ENCODE data around the gene DOK7.

The DOK7 gene

DNA sequence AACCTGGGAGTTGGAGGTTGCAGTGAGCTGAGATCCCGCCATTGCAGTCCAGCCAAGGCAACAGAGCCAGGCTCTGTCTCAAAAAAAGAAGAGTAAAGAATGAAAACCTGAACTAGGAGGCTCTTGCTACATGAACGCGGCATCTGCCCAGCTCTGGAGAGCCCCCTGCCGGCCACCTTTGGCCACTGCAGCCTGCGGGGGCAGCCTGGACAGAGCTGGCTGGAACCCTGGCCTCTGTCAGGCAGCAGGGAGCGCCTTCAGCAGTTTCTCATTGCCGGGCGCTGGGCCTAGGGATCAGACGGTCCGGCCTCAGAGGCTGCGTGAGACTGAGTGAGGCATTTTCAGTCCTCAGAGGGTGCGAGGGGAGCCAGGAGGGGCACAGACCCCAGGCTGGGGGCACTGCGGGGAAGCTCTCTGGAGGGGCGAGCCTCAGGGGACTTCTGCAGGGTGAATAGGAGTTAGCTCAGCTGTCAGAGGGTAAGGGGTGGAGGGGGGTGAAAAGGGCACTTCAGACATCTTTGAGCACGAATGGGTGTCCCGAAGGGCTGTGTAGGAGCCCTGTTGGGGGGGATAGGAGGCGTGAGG, 17.5 kb downstream of the DOK7 start:
- H3K4me3 ChIP-seq (ENCODE audit: low read depth in 1 of 5, low read length in 5 of 5): no peak overlapping the region
- H3K27me3 ChIP-seq (ENCODE audit: control insufficient read depth in 5 of 5, insufficient read depth in 4 of 5, low read length in 5 of 5): peaks cover 40 to 69% (median 50%) of the 10 kb centered on the region in 5 donors
- no peaks in the 10 kb centered on the region for H3K36me3 ChIP-seq (ENCODE audit: control insufficient read depth in 5 of 5, insufficient read depth in 5 of 5, low read length in 5 of 5)
- peaks cover 0 to 22% (median 10%) of the 10 kb centered on the region in 5 donors for H3K4me1 ChIP-seq (ENCODE audit: control insufficient read depth in 5 of 5, insufficient read depth in 5 of 5, low read length in 5 of 5)
- H3K9ac ChIP-seq (ENCODE audit: low read length in 5 of 5): no peak overlapping the region
- H3K9me3 ChIP-seq (ENCODE audit: control insufficient read depth in 5 of 5, low read length in 5 of 5): no peaks in the 10 kb centered on the region
- no peak overlapping the region for H3K27ac ChIP-seq (ENCODE audit: low read depth, low read length)

DNA sequence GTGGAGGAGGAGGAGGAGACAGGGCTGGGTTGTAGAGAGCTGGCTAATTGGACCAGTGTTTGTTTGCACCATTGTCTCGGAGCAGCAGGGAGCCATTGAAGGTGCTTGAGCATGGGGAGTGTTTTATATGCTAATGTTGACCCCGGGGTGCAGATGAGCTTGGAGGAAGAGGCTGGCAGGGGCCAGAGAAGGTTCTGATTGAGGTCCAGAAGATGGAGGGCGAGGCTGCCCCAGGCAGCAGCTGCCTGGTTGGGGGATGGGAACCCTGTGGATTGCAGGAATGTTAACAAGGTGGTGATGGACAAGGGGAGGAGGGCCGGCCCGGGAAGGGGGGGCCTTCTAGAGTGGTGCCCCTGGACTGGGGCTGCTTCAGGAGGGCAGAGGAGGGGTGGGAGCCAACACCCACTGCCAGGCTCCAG, 18.0 kb downstream of the DOK7 start:
- no peak overlapping the region for H3K27ac ChIP-seq (ENCODE audit: low read depth, low read length)
- H3K4me3 ChIP-seq (ENCODE audit: low read depth in 1 of 5, low read length in 5 of 5): no peak overlapping the region
- no peaks in the 10 kb centered on the region for H3K9me3 ChIP-seq (ENCODE audit: control insufficient read depth in 5 of 5, low read length in 5 of 5)
- no peaks in the 10 kb centered on the region for H3K36me3 ChIP-seq (ENCODE audit: control insufficient read depth in 5 of 5, insufficient read depth in 5 of 5, low read length in 5 of 5)
- H3K27me3 ChIP-seq (ENCODE audit: control insufficient read depth in 5 of 5, insufficient read depth in 4 of 5, low read length in 5 of 5): peaks cover 42 to 72% (median 52%) of the 10 kb centered on the region in 5 donors
- H3K4me1 ChIP-seq (ENCODE audit: control insufficient read depth in 5 of 5, insufficient read depth in 5 of 5, low read length in 5 of 5): peaks cover 0 to 22% (median 10%) of the 10 kb centered on the region in 5 donors
- H3K9ac ChIP-seq (ENCODE audit: low read length in 5 of 5): no peak overlapping the region

DNA sequence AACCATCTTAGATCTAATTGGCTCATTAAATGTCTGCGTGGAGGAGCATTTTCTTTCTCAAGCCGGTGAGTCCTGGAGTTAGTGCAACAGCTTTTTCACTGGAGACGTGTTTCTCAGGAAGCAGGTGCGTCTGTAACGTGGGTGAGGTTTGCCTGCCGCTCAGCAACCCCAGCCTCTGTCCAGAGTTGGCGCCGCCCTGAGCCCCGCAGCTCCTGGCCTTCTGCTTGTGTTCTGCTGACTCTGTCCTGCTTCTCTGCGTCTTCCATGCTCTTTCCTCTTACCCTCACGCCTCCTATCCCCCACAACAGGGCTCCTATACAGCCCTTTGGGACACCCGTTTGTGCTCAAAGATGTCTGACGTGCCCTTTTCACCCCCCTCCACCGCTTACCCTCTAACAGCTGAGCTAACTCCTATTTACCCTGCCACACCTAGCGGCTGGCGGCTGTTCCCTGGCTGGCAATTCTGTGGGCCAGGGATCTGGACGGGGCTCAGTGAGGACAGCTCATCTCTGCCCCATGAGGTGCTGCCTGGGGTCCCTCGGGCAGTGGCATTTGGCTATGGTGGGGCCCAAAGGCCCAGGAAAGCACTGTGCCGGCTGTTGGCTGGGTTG, 18.8 kb downstream of the DOK7 start:
- Histone ChIP-seq H3K27ac (ENCODE audit: low read depth, low read length) (no peak overlapping the region), H3K27me3 (ENCODE audit: control insufficient read depth in 5 of 5, insufficient read depth in 4 of 5, low read length in 5 of 5) (peaks cover 41 to 77% (median 52%) of the 10 kb centered on the region in 5 donors), H3K9ac (ENCODE audit: low read length in 5 of 5) (no peak overlapping the region), H3K9me3 (ENCODE audit: control insufficient read depth in 5 of 5, low read length in 5 of 5) (no peaks in the 10 kb centered on the region), H3K4me3 (ENCODE audit: low read depth in 1 of 5, low read length in 5 of 5) (no peak overlapping the region), H3K36me3 (ENCODE audit: control insufficient read depth in 5 of 5, insufficient read depth in 5 of 5, low read length in 5 of 5) (no peaks in the 10 kb centered on the region), H3K4me1 (ENCODE audit: control insufficient read depth in 5 of 5, insufficient read depth in 5 of 5, low read length in 5 of 5) (peaks cover 0 to 22% (median 10%) of the 10 kb centered on the region in 5 donors)

DNA sequence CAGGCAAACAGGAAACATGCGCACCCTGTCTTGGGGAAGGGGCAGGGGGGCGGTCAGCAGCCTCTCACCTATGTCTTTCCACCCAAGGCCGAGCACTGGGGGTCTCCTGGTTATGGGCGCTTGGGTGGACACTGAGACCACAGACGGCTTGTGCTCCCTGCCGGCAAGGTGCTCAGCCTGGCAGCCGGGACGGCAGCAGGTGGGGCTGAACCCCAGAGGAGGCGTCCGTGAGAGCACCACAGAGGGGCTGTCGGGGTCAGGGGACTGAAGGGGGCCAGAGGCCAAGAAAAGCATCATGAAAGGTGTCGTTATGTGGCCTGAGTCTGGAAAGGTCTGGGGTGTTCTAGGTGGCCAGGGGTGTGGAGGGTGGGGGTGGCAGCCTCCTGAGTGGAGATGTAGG, 19.6 kb downstream of the DOK7 start:
- H3K4me3 ChIP-seq (ENCODE audit: low read depth in 1 of 5, low read length in 5 of 5): no peak overlapping the region
- H3K4me1 ChIP-seq (ENCODE audit: control insufficient read depth in 5 of 5, insufficient read depth in 5 of 5, low read length in 5 of 5): peaks cover 0 to 22% (median 10%) of the 10 kb centered on the region in 5 donors
- H3K36me3 ChIP-seq (ENCODE audit: control insufficient read depth in 5 of 5, insufficient read depth in 5 of 5, low read length in 5 of 5): no peaks in the 10 kb centered on the region
- no peak overlapping the region for H3K27ac ChIP-seq (ENCODE audit: low read depth, low read length)
- no peak overlapping the region for H3K9ac ChIP-seq (ENCODE audit: low read length in 5 of 5)
- no peaks in the 10 kb centered on the region for H3K9me3 ChIP-seq (ENCODE audit: control insufficient read depth in 5 of 5, low read length in 5 of 5)
- peaks cover 36 to 76% (median 60%) of the 10 kb centered on the region in 5 donors for H3K27me3 ChIP-seq (ENCODE audit: control insufficient read depth in 5 of 5, insufficient read depth in 4 of 5, low read length in 5 of 5)

DNA sequence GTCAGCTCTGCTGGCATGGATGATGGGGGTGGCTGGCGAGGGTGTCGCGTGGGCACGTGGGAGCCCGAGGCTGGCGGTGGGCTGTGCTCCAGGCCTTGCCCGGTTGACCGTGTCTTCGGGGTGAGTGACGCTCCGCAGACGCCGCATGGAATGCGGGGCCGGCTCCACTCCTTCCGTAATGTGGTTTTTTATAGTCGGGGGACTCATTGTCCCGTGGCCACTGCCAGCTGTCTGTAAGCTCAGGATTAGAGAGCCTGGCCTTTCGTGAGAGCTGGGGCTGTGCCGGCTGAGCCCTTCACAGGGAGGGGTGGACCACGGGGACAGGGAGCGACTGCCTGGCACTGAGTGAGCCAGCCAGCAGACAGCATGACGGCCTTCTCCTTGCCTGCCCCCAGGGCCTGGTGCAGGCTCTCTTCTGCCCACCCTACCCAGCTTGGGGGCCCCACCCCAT, 20.4 kb downstream of the DOK7 start:
- H3K27me3 ChIP-seq (ENCODE audit: control insufficient read depth in 5 of 5, insufficient read depth in 4 of 5, low read length in 5 of 5): peaks cover 35 to 75% (median 63%) of the 10 kb centered on the region in 5 donors

DNA sequence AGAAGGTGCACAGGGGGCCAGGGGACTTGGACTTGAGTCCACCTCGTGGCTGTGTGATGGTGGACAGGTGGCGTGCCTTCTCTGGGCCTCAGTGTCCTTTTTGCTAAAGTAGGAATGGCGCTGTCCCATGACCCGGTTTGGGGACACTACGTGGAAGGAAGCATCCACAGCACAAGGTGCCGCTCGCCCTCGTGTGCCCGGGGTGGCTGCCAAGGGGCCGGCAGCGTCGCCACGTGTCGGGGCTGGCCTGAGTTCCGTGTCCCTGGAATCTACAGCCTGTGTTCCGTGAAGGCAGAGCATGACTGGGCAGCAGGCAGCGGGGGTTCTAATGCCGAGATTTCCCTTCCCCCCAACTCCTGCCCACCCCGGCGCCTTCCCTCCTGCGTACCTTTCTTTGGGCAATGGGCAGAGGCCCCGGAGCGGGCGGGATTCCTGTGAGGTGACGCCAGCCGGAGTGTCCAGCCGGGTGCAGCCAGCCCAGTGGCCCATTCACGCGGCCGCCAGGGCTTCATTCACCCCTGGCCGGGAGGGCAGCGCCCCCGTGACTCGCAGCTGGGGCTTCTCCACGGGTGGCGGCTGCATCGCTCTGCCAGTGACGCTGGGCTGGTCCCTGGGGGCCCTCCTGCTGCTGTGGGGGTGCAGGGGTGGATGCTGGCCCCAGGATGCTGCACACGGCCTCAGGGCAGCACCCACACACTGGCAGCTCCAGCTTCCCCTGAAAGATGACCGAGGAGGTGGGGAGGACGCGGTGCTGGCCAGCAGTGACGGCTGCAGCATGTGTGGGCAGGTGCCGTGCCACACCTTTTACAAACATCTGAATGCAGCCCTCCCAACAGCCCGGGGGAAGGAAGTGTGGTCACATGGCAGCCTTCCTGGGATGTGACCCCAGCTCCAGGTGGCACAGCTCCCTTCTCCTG, 21.2 kb downstream of the DOK7 start:
- Histone ChIP-seq H3K27me3 (ENCODE audit: control insufficient read depth in 5 of 5, insufficient read depth in 4 of 5, low read length in 5 of 5) (peaks cover 35 to 79% (median 61%) of the 10 kb centered on the region in 5 donors), H3K36me3 (ENCODE audit: control insufficient read depth in 5 of 5, insufficient read depth in 5 of 5, low read length in 5 of 5) (no peaks in the 10 kb centered on the region), H3K9me3 (ENCODE audit: control insufficient read depth in 5 of 5, low read length in 5 of 5) (no peaks in the 10 kb centered on the region), H3K4me3 (ENCODE audit: low read depth in 1 of 5, low read length in 5 of 5) (peak overlapping the region in 1 of 5 donors; percentile 16), H3K27ac (ENCODE audit: low read depth, low read length) (no peak overlapping the region), H3K4me1 (ENCODE audit: control insufficient read depth in 5 of 5, insufficient read depth in 5 of 5, low read length in 5 of 5) (peaks cover 0 to 22% (median 10%) of the 10 kb centered on the region in 5 donors), H3K9ac (ENCODE audit: low read length in 5 of 5) (no peak overlapping the region)

More for the DNA sequence above, 20.4 kb downstream of the DOK7 start:
- H3K9ac ChIP-seq (ENCODE audit: low read length in 5 of 5): no peak overlapping the region
- no peaks in the 10 kb centered on the region for H3K9me3 ChIP-seq (ENCODE audit: control insufficient read depth in 5 of 5, low read length in 5 of 5)
- no peak overlapping the region for H3K4me3 ChIP-seq (ENCODE audit: low read depth in 1 of 5, low read length in 5 of 5)
- H3K36me3 ChIP-seq (ENCODE audit: control insufficient read depth in 5 of 5, insufficient read depth in 5 of 5, low read length in 5 of 5): no peaks in the 10 kb centered on the region
- H3K4me1 ChIP-seq (ENCODE audit: control insufficient read depth in 5 of 5, insufficient read depth in 5 of 5, low read length in 5 of 5): peaks cover 0 to 22% (median 10%) of the 10 kb centered on the region in 5 donors
- no peak overlapping the region for H3K27ac ChIP-seq (ENCODE audit: low read depth, low read length)

DNA sequence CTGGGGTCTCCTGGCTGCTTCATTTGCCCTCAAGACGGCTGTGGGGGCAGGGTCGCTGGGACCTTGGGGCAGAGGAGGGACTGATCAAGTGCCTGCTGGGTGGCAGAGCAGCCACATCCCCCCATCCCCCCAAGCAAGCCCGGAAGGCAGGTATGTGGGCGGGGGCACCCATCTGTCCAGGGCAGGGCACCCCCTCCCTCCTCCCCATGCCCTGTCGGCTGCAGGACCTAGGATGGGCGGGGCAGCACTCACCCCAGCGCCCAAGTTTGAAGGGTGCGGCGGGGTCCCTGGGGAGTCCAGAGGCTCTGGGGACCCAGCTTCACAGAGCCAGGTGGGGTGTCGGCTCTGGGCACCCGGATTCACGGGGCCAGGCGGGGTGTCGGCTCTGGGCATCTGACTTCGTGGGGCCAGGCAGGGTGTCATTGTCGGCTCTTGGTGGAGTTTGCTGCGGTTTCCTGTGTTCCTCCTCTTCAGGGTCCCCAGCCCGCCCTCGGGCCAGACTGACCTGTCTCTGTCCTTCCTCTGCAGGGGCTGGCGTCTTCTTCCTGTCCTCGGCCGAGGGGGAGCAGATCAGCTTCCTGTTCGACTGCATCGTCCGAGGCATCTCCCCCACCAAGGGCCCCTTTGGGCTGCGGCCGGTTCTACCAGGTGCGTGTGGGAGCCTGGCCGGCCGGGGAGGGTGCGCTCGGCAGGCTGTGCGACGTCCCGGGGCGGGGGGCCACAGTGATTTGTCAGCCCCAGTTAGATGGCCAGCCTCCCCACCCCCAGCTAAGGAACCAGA, 22.1 kb downstream of the DOK7 start:
- Histone ChIP-seq H3K27ac (ENCODE audit: low read depth, low read length) (no peak overlapping the region), H3K9ac (ENCODE audit: low read length in 5 of 5) (no peak overlapping the region), H3K36me3 (ENCODE audit: control insufficient read depth in 5 of 5, insufficient read depth in 5 of 5, low read length in 5 of 5) (no peaks in the 10 kb centered on the region), H3K4me1 (ENCODE audit: control insufficient read depth in 5 of 5, insufficient read depth in 5 of 5, low read length in 5 of 5) (peaks cover 0 to 22% (median 10%) of the 10 kb centered on the region in 5 donors), H3K4me3 (ENCODE audit: low read depth in 1 of 5, low read length in 5 of 5) (no peak overlapping the region), H3K27me3 (ENCODE audit: control insufficient read depth in 5 of 5, insufficient read depth in 4 of 5, low read length in 5 of 5) (peaks cover 35 to 82% (median 58%) of the 10 kb centered on the region in 5 donors), H3K9me3 (ENCODE audit: control insufficient read depth in 5 of 5, low read length in 5 of 5) (no peaks in the 10 kb centered on the region)

DNA sequence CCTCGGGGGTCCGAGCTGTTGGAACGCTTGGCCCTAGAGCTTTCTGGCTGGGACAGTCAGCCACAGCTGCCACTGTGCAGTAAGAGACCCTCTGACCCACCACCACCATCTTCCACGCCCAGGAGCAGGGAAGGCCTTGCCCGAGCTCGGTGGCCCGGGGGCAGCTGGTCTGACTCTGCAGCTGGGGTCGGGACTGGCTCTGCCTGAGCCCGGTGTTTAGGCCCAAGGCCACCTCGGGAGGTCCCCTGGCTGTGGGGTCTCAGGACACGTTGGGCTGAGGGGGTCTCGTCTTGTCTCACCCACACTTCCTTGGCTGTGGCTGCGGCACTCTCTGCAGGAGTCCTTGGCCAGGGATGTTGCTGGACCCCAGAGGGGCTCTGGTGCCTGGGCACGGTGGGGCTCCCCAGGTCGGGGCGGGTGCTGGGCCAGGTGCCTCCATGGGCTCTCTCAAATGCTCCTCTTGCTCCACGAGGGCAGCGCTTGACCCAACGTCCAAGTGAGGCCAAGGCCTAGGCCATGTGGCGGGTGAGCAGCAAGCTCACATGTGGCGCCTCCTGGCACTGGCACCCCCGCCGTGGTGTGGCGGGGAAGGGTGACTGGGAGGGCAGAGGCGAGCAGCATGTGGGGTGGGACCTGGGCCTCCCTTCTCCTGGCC, 22.9 kb downstream of the DOK7 start:
- no peaks in the 10 kb centered on the region for H3K9me3 ChIP-seq (ENCODE audit: control insufficient read depth in 5 of 5, low read length in 5 of 5)
- no peak overlapping the region for H3K9ac ChIP-seq (ENCODE audit: low read length in 5 of 5)
- no peaks in the 10 kb centered on the region for H3K36me3 ChIP-seq (ENCODE audit: control insufficient read depth in 5 of 5, insufficient read depth in 5 of 5, low read length in 5 of 5)
- peaks cover 0 to 22% (median 10%) of the 10 kb centered on the region in 5 donors for H3K4me1 ChIP-seq (ENCODE audit: control insufficient read depth in 5 of 5, insufficient read depth in 5 of 5, low read length in 5 of 5)
- H3K27me3 ChIP-seq (ENCODE audit: control insufficient read depth in 5 of 5, insufficient read depth in 4 of 5, low read length in 5 of 5): peaks cover 31 to 83% (median 58%) of the 10 kb centered on the region in 5 donors
- no peak overlapping the region for H3K4me3 ChIP-seq (ENCODE audit: low read depth in 1 of 5, low read length in 5 of 5)
- H3K27ac ChIP-seq (ENCODE audit: low read depth, low read length): no peak overlapping the region
